ENCODE results near the gene MICU1. TPM values are rescaled to one million over a fixed set of nuclear protein-coding genes. Genes with fewer than 3 reads are reported as not detected.

The MICU1 gene
- total and polyA plus RNA-seq, 2 of the 13 experiments (the other 11 are each of a cell fraction or from before 2014, with no cell fraction given) = 32.5 to 56.1 TPM

DNA sequence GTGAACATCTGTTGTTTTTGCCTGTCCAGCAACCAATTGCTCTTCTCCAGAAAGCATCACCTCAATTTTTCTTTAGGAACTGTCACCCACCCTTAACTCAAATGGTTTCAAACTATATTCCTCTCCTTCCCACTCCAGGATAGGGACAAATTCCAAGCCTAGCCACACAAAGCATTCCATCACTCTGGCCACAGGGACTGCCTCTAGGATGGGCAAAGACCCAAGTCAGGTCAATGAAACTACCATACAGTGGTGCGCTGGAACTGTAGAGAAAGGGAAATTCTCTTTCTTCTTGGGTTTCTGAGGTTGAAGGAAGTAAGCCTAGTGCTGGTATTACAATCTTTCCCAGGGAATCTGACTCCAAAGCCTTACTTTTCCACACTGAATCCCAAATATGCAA lies 3.6 kb downstream of the MICU1 start:
- intact Hi-C loops (cut with micrococcal nuclease; ENCODE audit: unreplicated experiment) = no loop called here
- WGBS (ENCODE audit: low lambda C conversion rate) = 100% methylated on average over 1 of the region's 1 CpG
- BruUV-seq (replicated peaks) = no TSS peak

DNA sequence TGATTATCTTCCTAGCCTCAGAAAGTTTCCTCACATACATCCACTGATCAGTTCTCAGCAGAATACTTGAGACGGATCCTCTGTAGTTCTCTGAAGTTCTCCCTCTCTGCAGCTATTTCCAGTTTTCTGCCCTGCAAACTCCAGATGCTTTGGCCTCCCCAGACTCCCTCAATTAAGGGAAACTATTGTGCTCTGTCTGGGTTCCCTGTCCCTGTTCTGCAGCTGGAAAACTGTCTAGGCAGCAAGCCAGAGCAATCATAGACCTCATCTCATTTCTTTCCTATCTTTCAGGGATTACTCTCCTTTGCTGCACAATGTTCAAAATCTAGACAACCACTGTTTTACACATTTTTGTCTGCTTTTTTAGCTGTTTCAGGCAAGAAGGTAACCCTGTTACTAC lies 9.2 kb downstream of the MICU1 start:
- no peaks in the 10 kb centered on the region for H3K27me3 ChIP-seq (ENCODE audit: control insufficient read depth in 1 of 2, insufficient read depth in 2 of 2, low read length in 2 of 2)
- WGBS (ENCODE audit: low lambda C conversion rate) = 100% methylated on average over 1 of the region's 1 CpG
- ChIA-PET CTCF (ENCODE audit: low intra/inter-chr PET ratio, low total read pairs) (no interaction called here), POLR2A (interaction anchor here (0.7 kb wide), 1 partner anchor 9 kb away, joined by 3 read pairs; no protein-coding TSS in a partner anchor)
- BruUV-seq (replicated peaks) = TSS peak; percentile 39
- in situ Hi-C loops (cut with HindIII; ENCODE audit: extremely low pct_ligation_motif_present, low pct_unique_long_range_greater_than_20kb) = no loop called here
- no peak overlapping the region for H2AFZ ChIP-seq (ENCODE audit: low read length)
- FAIRE-seq (no peak), ATAC-seq (no peak), DNase-seq (ENCODE audit: low spot score) (no peak)
- H3K4me1 ChIP-seq (ENCODE audit: insufficient read depth, low read length) = peaks cover 22% of the 10 kb centered on the region
- no peak overlapping the region for H3K27ac ChIP-seq (ENCODE audit: extremely low read length, insufficient read depth, low read length)
- no peaks in the 10 kb centered on the region for H3K36me3 ChIP-seq (replicated peaks in 1 of 2; ENCODE audit: control insufficient read depth in 1 of 2, insufficient read depth in 2 of 2, low read length in 2 of 2)
- H4K20me1 ChIP-seq (ENCODE audit: insufficient read depth, low read length) = no peaks in the 10 kb centered on the region
- H3K79me2 ChIP-seq (ENCODE audit: insufficient read depth, low read length) = peaks cover 37% of the 10 kb centered on the region
- no peaks in the 10 kb centered on the region for H3K9me3 ChIP-seq (ENCODE audit: low read length)
- H3K4me2 ChIP-seq (ENCODE audit: low read depth, low read length) = no peak overlapping the region
- no peak overlapping the region for H3K4me3 ChIP-seq (replicated peaks in 1 of 3; ENCODE audit: insufficient read depth in 1 of 3, low read depth in 2 of 3, low read length in 3 of 3)
- no peak overlapping the region for H3K9ac ChIP-seq (ENCODE audit: insufficient read depth, low read depth, low read length)
- intact Hi-C loops (cut with micrococcal nuclease; ENCODE audit: unreplicated experiment) = no loop called here
- TF ChIP-seq, protein P1, sequence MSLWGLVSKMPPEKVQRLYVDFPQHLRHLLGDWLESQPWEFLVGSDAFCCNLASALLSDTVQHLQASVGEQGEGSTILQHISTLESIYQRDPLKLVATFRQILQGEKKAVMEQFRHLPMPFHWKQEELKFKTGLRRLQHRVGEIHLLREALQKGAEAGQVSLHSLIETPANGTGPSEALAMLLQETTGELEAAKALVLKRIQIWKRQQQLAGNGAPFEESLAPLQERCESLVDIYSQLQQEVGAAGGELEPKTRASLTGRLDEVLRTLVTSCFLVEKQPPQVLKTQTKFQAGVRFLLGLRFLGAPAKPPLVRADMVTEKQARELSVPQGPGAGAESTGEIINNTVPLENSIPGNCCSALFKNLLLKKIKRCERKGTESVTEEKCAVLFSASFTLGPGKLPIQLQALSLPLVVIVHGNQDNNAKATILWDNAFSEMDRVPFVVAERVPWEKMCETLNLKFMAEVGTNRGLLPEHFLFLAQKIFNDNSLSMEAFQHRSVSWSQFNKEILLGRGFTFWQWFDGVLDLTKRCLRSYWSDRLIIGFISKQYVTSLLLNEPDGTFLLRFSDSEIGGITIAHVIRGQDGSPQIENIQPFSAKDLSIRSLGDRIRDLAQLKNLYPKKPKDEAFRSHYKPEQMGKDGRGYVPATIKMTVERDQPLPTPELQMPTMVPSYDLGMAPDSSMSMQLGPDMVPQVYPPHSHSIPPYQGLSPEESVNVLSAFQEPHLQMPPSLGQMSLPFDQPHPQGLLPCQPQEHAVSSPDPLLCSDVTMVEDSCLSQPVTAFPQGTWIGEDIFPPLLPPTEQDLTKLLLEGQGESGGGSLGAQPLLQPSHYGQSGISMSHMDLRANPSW (CRISPR knock-in tag; IDR thresholded peaks at IDR 0.05; ENCODE audit: borderline replicate concordance) = no peak
- no peak for TF ChIP-seq YEATS2 (CRISPR knock-in tag; IDR thresholded peaks at IDR 0.05; ENCODE audit: borderline replicate concordance)
- TF ChIP-seq, protein P2, sequence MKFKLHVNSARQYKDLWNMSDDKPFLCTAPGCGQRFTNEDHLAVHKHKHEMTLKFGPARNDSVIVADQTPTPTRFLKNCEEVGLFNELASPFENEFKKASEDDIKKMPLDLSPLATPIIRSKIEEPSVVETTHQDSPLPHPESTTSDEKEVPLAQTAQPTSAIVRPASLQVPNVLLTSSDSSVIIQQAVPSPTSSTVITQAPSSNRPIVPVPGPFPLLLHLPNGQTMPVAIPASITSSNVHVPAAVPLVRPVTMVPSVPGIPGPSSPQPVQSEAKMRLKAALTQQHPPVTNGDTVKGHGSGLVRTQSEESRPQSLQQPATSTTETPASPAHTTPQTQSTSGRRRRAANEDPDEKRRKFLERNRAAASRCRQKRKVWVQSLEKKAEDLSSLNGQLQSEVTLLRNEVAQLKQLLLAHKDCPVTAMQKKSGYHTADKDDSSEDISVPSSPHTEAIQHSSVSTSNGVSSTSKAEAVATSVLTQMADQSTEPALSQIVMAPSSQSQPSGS (CRISPR knock-in tag; IDR thresholded peaks at IDR 0.05) = no peak
- TF ChIP-seq KDM2A (CRISPR knock-in tag; IDR thresholded peaks at IDR 0.05; ENCODE audit: borderline replicate concordance, low read depth) = no peak
- no peak for TF ChIP-seq ZNF20 (CRISPR knock-in tag; IDR thresholded peaks at IDR 0.05)
- no peak for TF ChIP-seq EZH2 (conservative IDR thresholded peaks at IDR 0.05; ENCODE audit: low read depth, low read length)
- TF ChIP-seq JUN (CRISPR knock-in tag; IDR thresholded peaks at IDR 0.05) = no peak
- no peak for TF ChIP-seq ZNF317 (CRISPR knock-in tag; IDR thresholded peaks at IDR 0.05)
- TF ChIP-seq, protein P3, sequence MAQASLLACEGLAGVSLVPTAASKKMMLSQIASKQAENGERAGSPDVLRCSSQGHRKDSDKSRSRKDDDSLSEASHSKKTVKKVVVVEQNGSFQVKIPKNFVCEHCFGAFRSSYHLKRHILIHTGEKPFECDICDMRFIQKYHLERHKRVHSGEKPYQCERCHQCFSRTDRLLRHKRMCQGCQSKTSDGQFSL (CRISPR knock-in tag; IDR thresholded peaks at IDR 0.05) = no peak
- TF ChIP-seq TAF1 (CRISPR knock-in tag; IDR thresholded peaks at IDR 0.05) = no peak

More for the DNA sequence above, 3.6 kb downstream of the MICU1 start:
- H3K4me3 ChIP-seq (replicated peaks in 1 of 3; ENCODE audit: insufficient read depth in 1 of 3, low read depth in 2 of 3, low read length in 3 of 3) = no peak overlapping the region
- H3K9ac ChIP-seq (ENCODE audit: insufficient read depth, low read depth, low read length) = no peak overlapping the region
- FAIRE-seq = no peak
- no peaks in the 10 kb centered on the region; a peak in 1 of 5 replicates for H3K27me3 ChIP-seq (ENCODE audit: control insufficient read depth in 1 of 2, insufficient read depth in 2 of 2, low read length in 2 of 2)
- no peak overlapping the region for H2AFZ ChIP-seq (ENCODE audit: low read length)
- H3K4me2 ChIP-seq (ENCODE audit: low read depth, low read length) = no peak overlapping the region
- POLR2A ChIA-PET = no interaction called here
- H3K9me3 ChIP-seq (ENCODE audit: low read length) = no peaks in the 10 kb centered on the region
- TF ChIP-seq ZFAT (CRISPR knock-in tag; conservative IDR thresholded peaks at IDR 0.05) (no peak), RBM39 (IDR thresholded peaks at IDR 0.05; ENCODE audit: low read depth, low read length, poor library complexity, severe bottlenecking) (no peak), NCOA5 (CRISPR knock-in tag; IDR thresholded peaks at IDR 0.05) (no peak)
- TF ChIP-seq, protein P4, sequence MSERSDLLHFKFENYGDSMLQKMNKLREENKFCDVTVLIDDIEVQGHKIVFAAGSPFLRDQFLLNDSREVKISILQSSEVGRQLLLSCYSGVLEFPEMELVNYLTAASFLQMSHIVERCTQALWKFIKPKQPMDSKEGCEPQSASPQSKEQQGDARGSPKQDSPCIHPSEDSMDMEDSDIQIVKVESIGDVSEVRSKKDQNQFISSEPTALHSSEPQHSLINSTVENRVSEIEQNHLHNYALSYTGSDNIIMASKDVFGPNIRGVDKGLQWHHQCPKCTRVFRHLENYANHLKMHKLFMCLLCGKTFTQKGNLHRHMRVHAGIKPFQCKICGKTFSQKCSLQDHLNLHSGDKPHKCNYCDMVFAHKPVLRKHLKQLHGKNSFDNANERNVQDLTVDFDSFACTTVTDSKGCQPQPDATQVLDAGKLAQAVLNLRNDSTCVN (CRISPR knock-in tag; IDR thresholded peaks at IDR 0.05; ENCODE audit: borderline replicate concordance) = no peak
- no peaks in the 10 kb centered on the region for H4K20me1 ChIP-seq (ENCODE audit: insufficient read depth, low read length)
- peaks cover 44% of the 10 kb centered on the region for H3K79me2 ChIP-seq (ENCODE audit: insufficient read depth, low read length)
- H3K4me1 ChIP-seq (ENCODE audit: insufficient read depth, low read length) = peaks cover 35% of the 10 kb centered on the region
- no peaks in the 10 kb centered on the region for H3K36me3 ChIP-seq (replicated peaks in 1 of 2; ENCODE audit: control insufficient read depth in 1 of 2, insufficient read depth in 2 of 2, low read length in 2 of 2)
- no peak for DNase-seq (ENCODE audit: low spot score)
- H3K27ac ChIP-seq (ENCODE audit: extremely low read length, insufficient read depth, low read length) = no peak overlapping the region
- in situ Hi-C loops (cut with HindIII; ENCODE audit: extremely low pct_ligation_motif_present, low pct_unique_long_range_greater_than_20kb) = no loop called here
- CTCF ChIA-PET (ENCODE audit: low intra/inter-chr PET ratio, low total read pairs) = no interaction called here
- ATAC-seq = no peak

Measured in HepG2 (cell line).